OCI-LY1 (cell line): ENCODE results near the gene HELB.

Experiments
- CTCF ChIP-seq: fragments of 200-600 bp; sonication (generic), shearing (Covaris generic); IDR thresholded peaks from 2 replicates; pipeline ENCODE4 v1.5.1; 2017; ENCODE audit warnings: mild to moderate bottlenecking, antibody characterized with exemption, low read length, moderate library complexity, mixed read lengths
- EZH2 ChIP-seq: fragments of 200-600 bp; sonication (generic), shearing (Covaris generic); IDR thresholded peaks from 2 replicates; pipeline ENCODE4 v1.8.0; 2017; ENCODE audit warnings: borderline replicate concordance, mixed run types, mild to moderate bottlenecking, antibody characterized with exemption, low read length, moderate library complexity, mixed read lengths

GRCh38 chr12:66304296-66304900, 2.1 kb downstream of the HELB start:
- no peak for TF ChIP-seq EZH2
- TF ChIP-seq CTCF: no peak
